PC-9 (cell line): ENCODE data around the gene FNIP1.

ENCODE experiments used
- EZH2 ChIP-seq: fragments of 200-600 bp; sonication (generic); IDR thresholded peaks from 2 replicates; pipeline ENCODE4 v1.8.0; 2017; ENCODE audit warnings: antibody characterized with exemption, low read depth
- TF ChIP-seq, protein P1 (sequence below): fragments of 200-600 bp; sonication (generic); conservative IDR thresholded peaks from 2 replicates; pipeline ENCODE4 v1.6.1; 2017; ENCODE audit warnings: mixed run types, antibody characterized with exemption, mild to moderate bottlenecking, moderate library complexity

DNA sequence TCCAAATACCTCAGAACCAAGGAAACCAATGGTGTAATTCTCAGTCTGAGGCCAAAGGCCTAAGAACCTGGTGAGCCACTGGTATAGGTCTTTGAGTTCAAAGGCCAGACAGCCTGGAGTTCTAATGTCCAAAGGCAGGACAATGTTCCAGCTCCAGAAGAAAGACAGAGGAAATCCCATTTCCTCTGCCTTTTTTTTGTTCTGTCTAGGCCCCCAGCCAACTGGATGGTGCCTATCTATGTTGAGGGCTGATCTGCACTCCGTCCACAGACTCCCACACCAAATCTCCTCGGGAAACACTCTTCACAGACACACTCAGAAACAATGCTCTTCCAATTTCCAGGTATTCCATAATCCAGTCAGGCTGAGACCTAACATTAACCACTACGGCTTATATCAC, 30.1 kb downstream of the FNIP1 start:
- TF ChIP-seq, protein P1, sequence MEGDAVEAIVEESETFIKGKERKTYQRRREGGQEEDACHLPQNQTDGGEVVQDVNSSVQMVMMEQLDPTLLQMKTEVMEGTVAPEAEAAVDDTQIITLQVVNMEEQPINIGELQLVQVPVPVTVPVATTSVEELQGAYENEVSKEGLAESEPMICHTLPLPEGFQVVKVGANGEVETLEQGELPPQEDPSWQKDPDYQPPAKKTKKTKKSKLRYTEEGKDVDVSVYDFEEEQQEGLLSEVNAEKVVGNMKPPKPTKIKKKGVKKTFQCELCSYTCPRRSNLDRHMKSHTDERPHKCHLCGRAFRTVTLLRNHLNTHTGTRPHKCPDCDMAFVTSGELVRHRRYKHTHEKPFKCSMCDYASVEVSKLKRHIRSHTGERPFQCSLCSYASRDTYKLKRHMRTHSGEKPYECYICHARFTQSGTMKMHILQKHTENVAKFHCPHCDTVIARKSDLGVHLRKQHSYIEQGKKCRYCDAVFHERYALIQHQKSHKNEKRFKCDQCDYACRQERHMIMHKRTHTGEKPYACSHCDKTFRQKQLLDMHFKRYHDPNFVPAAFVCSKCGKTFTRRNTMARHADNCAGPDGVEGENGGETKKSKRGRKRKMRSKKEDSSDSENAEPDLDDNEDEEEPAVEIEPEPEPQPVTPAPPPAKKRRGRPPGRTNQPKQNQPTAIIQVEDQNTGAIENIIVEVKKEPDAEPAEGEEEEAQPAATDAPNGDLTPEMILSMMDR = no peak
- no peak for TF ChIP-seq EZH2
